ENCODE results near the gene RRP8.

The RRP8 gene

DNA sequence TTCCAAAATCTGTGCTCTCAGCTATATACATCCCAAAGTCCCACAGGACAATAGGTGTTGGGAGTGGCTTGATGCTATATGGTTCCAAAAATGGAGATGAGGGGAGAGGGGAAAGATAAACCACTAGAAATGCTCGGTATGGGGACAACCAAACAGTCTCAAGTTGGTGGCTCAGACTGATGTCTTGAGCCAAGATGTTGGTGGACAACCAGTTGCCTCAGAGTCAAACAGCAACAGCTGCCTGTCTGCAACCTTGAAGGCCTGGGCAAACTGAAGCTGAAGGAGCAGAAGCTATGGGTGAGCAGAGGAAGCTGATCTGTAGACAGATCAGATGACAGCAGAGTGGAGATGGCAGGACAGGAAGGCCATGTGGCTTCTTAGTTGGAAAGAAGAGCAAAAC, 4.0 kb downstream of the RRP8 start:
- FAIRE-seq (no peak), DNase-seq (ENCODE audit: insufficient read length, low spot score) (no peak)
- TF ChIP-seq, protein P1, sequence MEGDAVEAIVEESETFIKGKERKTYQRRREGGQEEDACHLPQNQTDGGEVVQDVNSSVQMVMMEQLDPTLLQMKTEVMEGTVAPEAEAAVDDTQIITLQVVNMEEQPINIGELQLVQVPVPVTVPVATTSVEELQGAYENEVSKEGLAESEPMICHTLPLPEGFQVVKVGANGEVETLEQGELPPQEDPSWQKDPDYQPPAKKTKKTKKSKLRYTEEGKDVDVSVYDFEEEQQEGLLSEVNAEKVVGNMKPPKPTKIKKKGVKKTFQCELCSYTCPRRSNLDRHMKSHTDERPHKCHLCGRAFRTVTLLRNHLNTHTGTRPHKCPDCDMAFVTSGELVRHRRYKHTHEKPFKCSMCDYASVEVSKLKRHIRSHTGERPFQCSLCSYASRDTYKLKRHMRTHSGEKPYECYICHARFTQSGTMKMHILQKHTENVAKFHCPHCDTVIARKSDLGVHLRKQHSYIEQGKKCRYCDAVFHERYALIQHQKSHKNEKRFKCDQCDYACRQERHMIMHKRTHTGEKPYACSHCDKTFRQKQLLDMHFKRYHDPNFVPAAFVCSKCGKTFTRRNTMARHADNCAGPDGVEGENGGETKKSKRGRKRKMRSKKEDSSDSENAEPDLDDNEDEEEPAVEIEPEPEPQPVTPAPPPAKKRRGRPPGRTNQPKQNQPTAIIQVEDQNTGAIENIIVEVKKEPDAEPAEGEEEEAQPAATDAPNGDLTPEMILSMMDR (IDR thresholded peaks at IDR 0.05; ENCODE audit: insufficient read depth, missing control alignments) = no peak

DNA sequence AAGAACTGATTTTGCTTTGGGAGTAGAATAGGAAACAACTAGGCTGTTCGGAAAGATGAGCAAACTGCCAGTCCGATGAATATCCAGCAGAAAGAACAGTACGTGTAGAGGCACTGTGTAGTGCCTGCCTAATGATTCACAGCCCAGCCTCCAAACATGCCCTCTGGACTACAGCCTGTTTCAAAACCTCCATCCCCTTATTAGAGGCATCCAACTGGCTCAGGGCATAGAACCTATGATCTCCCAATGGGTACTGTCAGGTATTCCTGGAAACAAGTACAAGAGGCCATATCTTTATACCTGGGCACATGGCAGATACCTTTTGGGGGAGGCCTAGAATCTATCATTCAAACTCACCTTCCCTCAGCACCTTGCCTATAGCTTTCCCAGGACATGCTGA, 4.9 kb downstream of the RRP8 start:
- FAIRE-seq = no peak
- TF ChIP-seq, protein P1 (IDR thresholded peaks at IDR 0.05; ENCODE audit: insufficient read depth, missing control alignments) = no peak

GRCh38 chr11:6596239-6596877, 7.1 kb downstream of the RRP8 start:
- no peak for DNase-seq (ENCODE audit: insufficient read length, low spot score)
- TF ChIP-seq, protein P1 (IDR thresholded peaks at IDR 0.05; ENCODE audit: insufficient read depth, missing control alignments) = no peak
- FAIRE-seq = no peak

More for the DNA sequence above, 4.9 kb downstream of the RRP8 start:
- DNase-seq (ENCODE audit: insufficient read length, low spot score) = no peak

- TF ChIP-seq, protein P1 (IDR thresholded peaks at IDR 0.05; ENCODE audit: insufficient read depth, missing control alignments) = no peak
- FAIRE-seq (no peak), DNase-seq (ENCODE audit: insufficient read length, low spot score) (no peak)
These were observed 9.2 kb downstream of the RRP8 start for GRCh38 chr11:6594142-6594768.

GRCh38 chr11:6588018-6588417, 15.4 kb downstream of the RRP8 start:
- DNase-seq (ENCODE audit: insufficient read length, low spot score) = no peak

GRCh38 chr11:6587360-6587953, 16.0 kb downstream of the RRP8 start:
- TF ChIP-seq, protein P1 (IDR thresholded peaks at IDR 0.05; ENCODE audit: insufficient read depth, missing control alignments) = no peak
- no peak for FAIRE-seq
- no peak for DNase-seq (ENCODE audit: insufficient read length, low spot score)

More at GRCh38 chr11:6588018-6588417, 15.4 kb downstream of the RRP8 start:
- TF ChIP-seq, protein P1 (IDR thresholded peaks at IDR 0.05; ENCODE audit: insufficient read depth, missing control alignments) = no peak
- no peak for FAIRE-seq
